HL-60/S4 treated with retinoic acid at 250 ng/mL for 4 days and 3 days (cell line): ENCODE data around the gene UFM1.
"Not testable (repeated sequence)": the region's sequence is repeated elsewhere in the genome, so short reads cannot be mapped to it uniquely, and the experiment has no call there.

ENCODE experiments used
- in situ Hi-C: fragments of 300-500 bp; cut with MboI; formaldehyde crosslinking; loops from 2 replicates; pipeline ENCODE4 v1.7.0; 2022; ENCODE audit warnings: low sequenced_read_pairs

UFM1 gene

GRCh38 chr13:38363746-38364145 lies 14.1 kb downstream of the UFM1 start:
- in situ Hi-C loops = not testable (repeated sequence)

DNA sequence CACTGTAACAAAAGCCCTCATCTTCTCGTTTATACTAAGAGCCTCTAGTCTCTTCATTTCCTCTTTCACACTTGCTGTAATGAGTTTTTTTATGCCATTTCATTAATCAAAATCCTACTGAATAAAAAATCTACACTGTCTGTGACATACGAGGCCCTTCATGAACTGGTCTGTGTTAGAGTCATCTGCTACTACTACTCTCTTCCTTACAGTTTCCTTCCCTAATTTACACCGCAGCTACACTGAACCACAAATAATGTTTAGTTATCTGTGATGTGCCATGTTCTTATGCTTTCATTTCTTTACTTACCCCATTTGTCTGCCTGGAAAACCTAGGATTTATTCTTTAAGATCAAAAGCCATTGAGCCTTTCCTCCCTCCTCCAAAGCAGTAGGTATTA lies 16.0 kb downstream of the UFM1 start:
- in situ Hi-C loops = no loop called here

DNA sequence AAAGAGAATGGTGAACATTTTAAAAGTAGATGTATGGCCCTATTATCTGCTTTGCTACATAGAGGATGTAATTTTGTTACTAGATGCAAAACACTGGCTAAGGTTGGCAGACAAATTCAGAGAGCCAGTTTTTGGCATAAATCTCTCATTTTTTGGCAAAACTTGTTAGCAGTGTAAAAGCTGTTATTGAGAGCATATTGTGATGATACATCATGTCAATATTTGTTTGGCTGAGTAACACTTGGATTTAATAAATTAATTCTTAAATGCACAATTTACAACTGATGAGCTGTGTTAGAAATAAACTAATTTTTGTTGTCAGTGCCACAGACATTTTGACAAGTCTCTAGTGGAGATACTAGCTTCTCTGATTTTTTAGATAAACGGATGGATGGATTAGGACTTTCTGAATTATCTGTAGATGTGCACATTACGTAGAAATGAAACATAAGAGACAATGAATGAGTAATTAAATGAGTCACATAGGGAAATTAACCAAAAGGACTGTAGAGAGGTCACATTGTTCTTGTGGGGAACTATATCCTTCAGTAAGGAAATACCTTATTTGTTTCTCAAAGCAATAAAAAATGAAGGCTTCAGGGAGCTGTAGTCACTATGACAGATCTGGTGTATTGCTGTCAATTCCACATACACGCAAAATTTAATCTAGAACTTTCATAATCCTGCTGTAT lies 17.4 kb downstream of the UFM1 start:
- in situ Hi-C loops = no loop called here

DNA sequence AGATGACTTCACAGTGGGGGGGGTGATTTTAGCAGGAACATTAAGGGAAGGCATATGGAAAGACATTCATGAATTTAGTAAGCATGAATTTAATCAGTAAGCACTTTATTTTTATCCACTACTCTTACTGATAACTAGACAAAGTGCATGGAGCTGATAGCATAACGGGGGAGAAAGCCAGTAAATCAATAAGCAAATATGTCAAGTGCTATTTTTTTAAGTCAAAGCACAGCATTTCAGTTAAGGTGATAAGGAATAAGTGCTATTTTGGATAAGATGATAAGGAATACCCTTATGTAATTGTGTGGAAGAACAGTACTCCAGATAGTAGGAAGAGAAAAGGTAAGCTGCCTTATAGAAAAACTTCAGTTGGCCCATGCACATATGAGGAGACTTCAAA lies 19.4 kb downstream of the UFM1 start:
- in situ Hi-C loops = no loop called here

- in situ Hi-C loops = not testable (repeated sequence)
These were observed 20.4 kb downstream of the UFM1 start for GRCh38 chr13:38370096-38370495.

- in situ Hi-C loops = no loop called here
These were observed 23.3 kb downstream of the UFM1 start for GRCh38 chr13:38372820-38373383.

- in situ Hi-C loops = no loop called here
These were observed 26.9 kb downstream of the UFM1 start for GRCh38 chr13:38376546-38376945.

- in situ Hi-C loops = no loop called here
These were observed 32.2 kb downstream of the UFM1 start for GRCh38 chr13:38381890-38382289.

DNA sequence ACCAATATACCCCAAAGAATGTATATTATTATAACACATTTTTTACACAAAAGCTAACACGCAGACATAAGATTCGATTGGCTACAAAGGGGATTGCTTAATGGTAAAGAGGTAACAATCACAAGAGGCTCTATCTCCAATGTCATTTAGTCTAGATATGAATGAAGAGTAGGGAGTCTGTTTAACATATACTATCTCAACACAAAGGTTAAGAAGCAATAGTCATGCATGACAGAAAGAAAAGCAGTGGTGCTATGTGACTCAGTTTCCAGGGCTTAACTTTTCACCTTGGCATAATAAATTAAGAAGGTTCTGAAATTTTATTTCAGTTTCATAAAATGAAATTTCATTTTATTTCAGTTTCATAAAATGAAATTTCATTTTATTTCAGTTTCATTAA lies 33.3 kb downstream of the UFM1 start:
- in situ Hi-C loops = no loop called here

DNA sequence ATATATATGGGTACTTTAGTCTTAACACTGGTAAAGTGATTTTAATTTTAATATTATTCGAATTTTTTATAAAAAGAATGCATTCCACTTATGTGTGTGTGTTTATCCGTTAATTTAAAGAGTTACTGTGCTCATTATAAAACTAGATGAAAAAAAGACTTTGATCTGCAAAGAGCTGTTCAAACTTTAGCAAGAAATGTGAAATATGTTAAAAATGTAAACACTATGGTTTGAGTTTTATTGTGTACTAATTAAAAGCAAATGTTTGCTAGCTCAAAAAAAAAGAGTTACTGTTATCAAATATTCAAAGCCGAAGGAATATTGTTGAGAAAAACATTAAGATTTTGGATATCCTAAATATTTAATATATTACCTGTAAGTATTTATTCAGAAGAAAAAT lies 34.5 kb downstream of the UFM1 start:
- in situ Hi-C loops = no loop called here

DNA sequence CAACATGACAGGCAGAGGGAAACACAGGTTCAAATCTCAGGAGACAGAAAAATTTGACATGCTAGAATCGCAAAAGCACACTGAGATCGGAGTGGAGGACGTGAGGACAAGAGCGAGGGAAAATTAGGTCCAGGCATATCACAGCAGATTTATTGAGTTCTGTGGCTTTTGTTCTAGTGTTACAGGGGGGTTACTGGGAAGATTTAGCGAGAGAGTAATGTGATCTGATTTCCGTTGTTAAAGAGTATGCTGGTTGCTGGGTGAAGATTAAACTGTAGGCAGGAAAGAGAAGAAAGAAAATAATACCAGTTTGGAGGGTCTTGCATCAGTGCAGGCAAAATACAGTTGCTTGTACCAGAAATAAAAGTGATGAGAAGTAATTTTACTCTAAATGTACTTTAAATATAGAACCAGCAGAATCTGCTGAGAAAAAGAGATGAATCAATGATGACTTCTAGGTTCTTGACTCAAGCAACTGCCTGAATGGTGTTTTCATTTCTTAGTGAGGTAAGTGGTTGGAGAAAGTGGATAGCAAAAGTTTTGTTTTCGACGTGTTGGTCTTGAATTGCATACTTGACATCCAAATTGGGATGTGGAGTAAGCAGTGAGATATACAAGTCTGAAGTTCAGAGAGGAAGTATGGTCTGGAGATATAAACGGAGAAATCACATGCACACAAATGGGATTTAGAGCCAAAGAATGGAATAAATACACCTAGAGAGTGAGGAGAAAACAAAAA lies 35.7 kb downstream of the UFM1 start:
- in situ Hi-C loops = no loop called here

DNA sequence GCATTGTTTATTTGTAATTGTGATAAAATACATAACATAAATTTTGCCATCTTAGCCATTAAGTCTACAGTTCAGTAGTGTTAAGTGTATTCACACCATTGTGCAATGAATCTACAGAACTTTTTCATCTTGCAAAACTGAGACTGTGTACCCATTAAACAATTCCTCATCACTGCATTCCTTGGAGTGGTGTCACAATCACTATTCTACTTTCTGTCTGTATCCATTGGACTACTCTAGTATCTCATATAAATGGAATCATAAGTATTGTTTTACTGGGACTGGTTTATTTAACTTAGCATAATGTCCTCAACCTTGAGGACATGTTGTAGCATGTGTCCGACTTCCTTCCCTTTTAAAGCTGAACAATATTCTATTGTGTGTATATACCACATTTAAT lies 36.8 kb downstream of the UFM1 start:
- in situ Hi-C loops = no loop called here

GRCh38 chr13:38391341-38391740 lies 41.7 kb downstream of the UFM1 start:
- in situ Hi-C loops = no loop called here

DNA sequence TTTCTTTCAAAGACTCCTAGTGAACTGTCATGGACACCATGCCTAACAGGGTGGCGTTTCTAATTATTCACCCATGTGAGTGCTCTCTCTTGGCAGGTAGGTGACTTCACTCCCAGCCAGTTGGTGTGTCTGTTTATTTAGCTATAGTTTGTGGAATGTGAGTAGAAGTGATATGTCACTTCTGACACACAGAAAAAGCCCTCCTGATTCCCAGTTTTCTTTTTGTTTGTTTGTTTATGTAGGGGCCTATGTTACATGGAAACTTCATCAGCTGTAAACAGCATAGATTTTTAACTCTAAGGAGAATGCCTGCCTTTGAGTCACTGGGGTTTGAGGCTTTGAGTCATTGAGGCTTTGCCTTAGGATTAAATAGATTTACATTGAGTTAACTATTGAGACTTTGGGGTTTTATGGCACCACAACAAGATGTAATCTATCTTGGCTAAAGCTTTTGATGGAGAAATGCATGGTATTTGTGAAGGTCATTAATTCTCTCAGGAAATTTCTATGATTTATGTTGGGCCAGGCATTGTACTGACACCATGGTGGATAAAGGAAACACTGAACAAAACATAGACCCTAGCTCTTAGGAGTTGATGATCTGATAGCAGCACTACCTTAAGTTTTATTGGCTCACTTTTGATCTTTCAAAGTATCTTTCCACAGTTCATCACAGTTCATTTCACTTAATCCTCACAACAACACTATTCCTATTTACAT lies 45.3 kb downstream of the UFM1 start:
- in situ Hi-C loops = no loop called here

DNA sequence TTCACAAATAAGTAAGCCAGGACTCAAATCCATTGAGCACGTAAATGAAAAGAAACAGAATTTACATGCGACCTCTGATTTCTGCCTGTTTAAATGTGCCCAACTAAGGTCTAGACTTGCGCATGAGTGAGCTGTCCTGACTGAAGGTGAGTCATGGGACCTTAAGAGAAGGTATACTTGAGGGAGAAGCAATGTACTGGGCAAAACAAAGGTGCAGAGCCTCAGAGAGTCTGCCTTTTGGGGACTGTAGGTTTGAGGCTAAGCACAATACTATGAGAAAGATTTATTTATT lies 45.8 kb downstream of the UFM1 start:
- in situ Hi-C loops = no loop called here

- in situ Hi-C loops = no loop called here
These were observed 49.3 kb downstream of the UFM1 start for GRCh38 chr13:38398711-38399493.

GRCh38 chr13:38399535-38399934 lies 49.9 kb downstream of the UFM1 start:
- in situ Hi-C loops = no loop called here

- in situ Hi-C loops = no loop called here
These were observed 51.6 kb downstream of the UFM1 start for GRCh38 chr13:38401276-38401675.

DNA sequence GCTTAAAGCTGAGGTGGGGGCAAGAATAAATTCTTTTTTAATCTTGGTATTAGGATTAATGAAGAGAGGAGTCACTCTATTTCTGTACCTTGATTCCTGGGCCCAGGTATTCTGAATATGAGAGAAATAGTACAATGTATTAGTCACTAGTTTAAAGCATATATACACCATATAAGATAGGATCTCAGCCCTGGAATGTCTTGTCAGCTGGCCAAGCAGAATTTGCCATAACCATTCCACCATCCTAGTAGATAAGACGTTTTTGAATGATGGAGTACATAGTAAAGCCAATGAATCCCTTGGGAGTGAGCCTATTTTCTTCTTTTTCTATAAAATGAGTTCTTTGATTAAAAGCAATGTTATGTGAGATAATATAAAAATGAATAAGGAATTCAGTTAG lies 55.6 kb downstream of the UFM1 start:
- in situ Hi-C loops = no loop called here

- in situ Hi-C loops = no loop called here
These were observed 60.1 kb downstream of the UFM1 start for GRCh38 chr13:38409771-38410170.

DNA sequence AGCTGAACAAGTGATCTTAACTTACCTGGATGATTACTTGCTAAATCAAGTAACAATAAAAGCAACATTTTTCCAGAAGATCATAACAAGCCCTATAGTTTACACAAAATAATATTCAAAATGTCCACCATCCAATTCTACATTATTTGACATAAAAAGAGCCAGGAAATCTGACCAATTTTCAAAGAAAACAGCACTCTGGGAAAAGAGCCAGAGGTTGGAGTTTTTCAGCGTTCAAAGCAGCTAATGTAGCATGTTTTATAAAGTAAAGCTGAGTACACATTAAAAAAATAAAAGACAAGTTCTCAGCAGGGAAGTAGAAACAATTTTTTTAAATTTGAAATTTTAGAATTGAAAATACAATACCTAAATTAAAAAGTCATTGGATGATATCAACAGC lies 62.6 kb downstream of the UFM1 start:
- in situ Hi-C loops = no loop called here
